BJ (cell line): ENCODE data around the gene NAA16. TPM values are rescaled to one million over a fixed set of nuclear protein-coding genes. Genes with fewer than 3 reads are reported as not detected.

Source experiments
- CTCF ChIA-PET: fragments of 350-600 bp; formaldehyde crosslinking; extraction: SDS; loops from one replicate; lab custom pipeline; 2021; ENCODE audit warnings: antibody characterized with exemption, inconsistent platforms; lab: Yijun Ruan, JAX
- POLR2A ChIA-PET: fragments of 300-600 bp; sonication (Branson Sonifier 250); formaldehyde crosslinking; extraction: SDS; loops from one replicate; lab custom pipeline; 2021; ENCODE audit warnings: antibody characterized with exemption; lab: Charles Lee
- DNase-seq: peaks from one replicate; pipeline ENCODE4 v3.0.0-alpha.2; 2011; ENCODE audit warnings: low read depth
- H3K27me3 ChIP-seq: 2 replicates; pipeline ENCODE4 v1.6.0; 2011; ENCODE audit warnings: low read length; ENCODE audit not compliant: control insufficient read depth, insufficient read depth
- H3K36me3 ChIP-seq: 2 replicates; pipeline ENCODE4 v1.5.1; 2011; ENCODE audit warnings: low read length; ENCODE audit not compliant: control insufficient read depth, insufficient read depth
- H3K4me3 ChIP-seq: 2 replicates; pipeline ENCODE4 v1.5.1; 2011; ENCODE audit warnings: low read depth, mild to moderate bottlenecking, control low read depth, low read length
- CTCF ChIP-seq: IDR thresholded peaks from 2 replicates; pipeline ENCODE4 v1.5.1; 2011; ENCODE audit warnings: low read depth, mild to moderate bottlenecking, control low read depth, inconsistent platforms, low read length, moderate library complexity; ENCODE audit not compliant: insufficient read depth
- polyA plus RNA-seq: library from polyadenylated mRNA; depleted of rRNA; stranded (reverse); fragments of >200 nt; gene quantifications from 2 replicates; pipeline ENCODE4 v1.2.3, GENCODE V29; 2011

Gene NAA16
- polyA plus RNA-seq, 1 experiment, result 4.8 TPM

GRCh38 chr13:41364043-41364442, 53.0 kb downstream of the NAA16 start:
- H3K27me3 ChIP-seq, result no peaks in the 10 kb centered on the region
- no peak for TF ChIP-seq CTCF
- CTCF ChIA-PET, result interaction anchor here (0.9 kb wide), 1 partner anchor 12 kb away, joined by 3 read pairs; no protein-coding TSS in a partner anchor
- POLR2A ChIA-PET, result interaction anchor here (0.6 kb wide), 1 partner anchor 303 kb away, joined by 3 read pairs; the partner anchor contains the start of gene WBP4
- H3K36me3 ChIP-seq, result peaks cover 1% of the 10 kb centered on the region
- H3K4me3 ChIP-seq, result no peak overlapping the region
- DNase-seq, result no peak

GRCh38 chr13:41365631-41366030, 54.6 kb downstream of the NAA16 start:
- no peak overlapping the region for H3K4me3 ChIP-seq
- peaks cover 4% of the 10 kb centered on the region for H3K36me3 ChIP-seq
- peak; percentile 66 for DNase-seq
- no peak for TF ChIP-seq CTCF
- H3K27me3 ChIP-seq, result no peaks in the 10 kb centered on the region
- ChIA-PET CTCF (interaction anchor here (1.0 to 1.1 kb wide), 2 partner anchors 20 to 50 kb away, joined by 3 read pairs; no protein-coding TSS in a partner anchor), POLR2A (no interaction called here)

- ChIA-PET POLR2A (no interaction called here), CTCF (interaction anchor here (0.9 to 1.3 kb wide), 3 partner anchors 14 to 282 kb away, joined by 3 to 4 read pairs (median 3); no protein-coding TSS in a partner anchor)
- TF ChIP-seq CTCF, result no peak
- no peaks in the 10 kb centered on the region for H3K27me3 ChIP-seq
- H3K36me3 ChIP-seq, result peaks cover 3% of the 10 kb centered on the region; the same call in 1 of the 2 replicates
- no peak overlapping the region for H3K4me3 ChIP-seq
- peak; percentile 32 for DNase-seq
Observed at GRCh38 chr13:41370736-41371135, 59.7 kb downstream of the NAA16 start.

GRCh38 chr13:41377446-41377845, 66.4 kb downstream of the NAA16 start:
- POLR2A ChIA-PET, result no interaction called here
- CTCF ChIA-PET, result interaction anchor here (0.7 to 3.4 kb wide), 2 partner anchors 8 to 272 kb away, joined by 3 to 16 read pairs; no protein-coding TSS in a partner anchor
- Histone ChIP-seq H3K4me3 (no peak overlapping the region), H3K36me3 (no peaks in the 10 kb centered on the region; the same call in 1 of the 2 replicates), H3K27me3 (no peaks in the 10 kb centered on the region)
- TF ChIP-seq CTCF, result no peak
- DNase-seq, result no peak

GRCh38 chr13:41382431-41382830, 71.4 kb downstream of the NAA16 start:
- H3K36me3 ChIP-seq, result no peaks in the 10 kb centered on the region
- no peaks in the 10 kb centered on the region for H3K27me3 ChIP-seq
- H3K4me3 ChIP-seq, result no peak overlapping the region
- ChIA-PET CTCF (no interaction called here), POLR2A (no interaction called here)
- TF ChIP-seq CTCF, result no peak
- no peak for DNase-seq
